Kidney epithelial cell (primary cell): Measurements from ENCODE around the gene CYP17A1. TPM values are rescaled to one million over a fixed set of nuclear protein-coding genes. Genes with fewer than 3 reads are reported as not detected.

Experiments
- DNase-seq: peaks from one replicate; pipeline ENCODE4 v3.0.0-alpha.2; 2010; ENCODE audit warnings: low read depth
- H3K27me3 ChIP-seq: 2 replicates; pipeline ENCODE4 v1.6.0; 2011; ENCODE audit warnings: low read length; ENCODE audit not compliant: control insufficient read depth, insufficient read depth
- H3K36me3 ChIP-seq: 2 replicates; pipeline ENCODE4 v1.5.1; 2011; ENCODE audit warnings: low read length; ENCODE audit not compliant: control insufficient read depth, insufficient read depth
- H3K4me3 ChIP-seq: 2 replicates; pipeline ENCODE4 v1.5.1; 2011; ENCODE audit warnings: low read depth, mild to moderate bottlenecking, control low read depth, low read length
- total RNA-seq: library from RNA; depleted of rRNA; stranded (reverse); fragments of >200 nt; gene quantifications from 2 replicates; pipeline ENCODE4 v1.2.3, GENCODE V29; 2015
- TF ChIP-seq, protein P1 (sequence below): IDR thresholded peaks from 2 replicates; pipeline ENCODE4 v1.5.1; 2011; ENCODE audit warnings: mild to moderate bottlenecking, moderate library complexity, low read length, control low read depth, inconsistent platforms; ENCODE audit not compliant: insufficient read depth, poor library complexity, severe bottlenecking

The CYP17A1 gene
- total RNA-seq, 1 donor from 2014 or later = not detected

DNA sequence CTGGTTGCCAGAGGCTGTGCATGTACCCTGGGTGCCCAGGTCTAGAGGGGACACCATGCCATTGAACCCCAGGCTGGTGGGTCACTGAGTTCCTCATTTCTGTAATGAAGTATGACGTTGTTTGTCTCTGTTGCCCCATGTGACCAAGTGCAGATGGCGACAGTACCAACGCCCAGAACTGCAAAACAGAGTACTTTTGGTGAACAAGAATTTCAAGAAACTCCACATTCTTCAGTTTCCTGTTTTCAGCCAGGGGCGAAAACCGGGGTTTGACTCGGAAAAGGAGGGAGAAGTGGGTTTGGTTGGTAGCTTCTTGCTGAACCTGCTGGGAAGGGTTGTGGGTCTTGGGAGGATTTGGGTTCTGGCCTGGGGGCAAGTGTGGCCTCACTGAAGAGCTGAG is 18.2 kb downstream of the CYP17A1 start:
- DNase-seq = no peak
- H3K27me3 ChIP-seq = no peaks in the 10 kb centered on the region
- no peak overlapping the region for H3K4me3 ChIP-seq
- TF ChIP-seq, protein P1, sequence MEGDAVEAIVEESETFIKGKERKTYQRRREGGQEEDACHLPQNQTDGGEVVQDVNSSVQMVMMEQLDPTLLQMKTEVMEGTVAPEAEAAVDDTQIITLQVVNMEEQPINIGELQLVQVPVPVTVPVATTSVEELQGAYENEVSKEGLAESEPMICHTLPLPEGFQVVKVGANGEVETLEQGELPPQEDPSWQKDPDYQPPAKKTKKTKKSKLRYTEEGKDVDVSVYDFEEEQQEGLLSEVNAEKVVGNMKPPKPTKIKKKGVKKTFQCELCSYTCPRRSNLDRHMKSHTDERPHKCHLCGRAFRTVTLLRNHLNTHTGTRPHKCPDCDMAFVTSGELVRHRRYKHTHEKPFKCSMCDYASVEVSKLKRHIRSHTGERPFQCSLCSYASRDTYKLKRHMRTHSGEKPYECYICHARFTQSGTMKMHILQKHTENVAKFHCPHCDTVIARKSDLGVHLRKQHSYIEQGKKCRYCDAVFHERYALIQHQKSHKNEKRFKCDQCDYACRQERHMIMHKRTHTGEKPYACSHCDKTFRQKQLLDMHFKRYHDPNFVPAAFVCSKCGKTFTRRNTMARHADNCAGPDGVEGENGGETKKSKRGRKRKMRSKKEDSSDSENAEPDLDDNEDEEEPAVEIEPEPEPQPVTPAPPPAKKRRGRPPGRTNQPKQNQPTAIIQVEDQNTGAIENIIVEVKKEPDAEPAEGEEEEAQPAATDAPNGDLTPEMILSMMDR = no peak
- no peaks in the 10 kb centered on the region for H3K36me3 ChIP-seq

DNA sequence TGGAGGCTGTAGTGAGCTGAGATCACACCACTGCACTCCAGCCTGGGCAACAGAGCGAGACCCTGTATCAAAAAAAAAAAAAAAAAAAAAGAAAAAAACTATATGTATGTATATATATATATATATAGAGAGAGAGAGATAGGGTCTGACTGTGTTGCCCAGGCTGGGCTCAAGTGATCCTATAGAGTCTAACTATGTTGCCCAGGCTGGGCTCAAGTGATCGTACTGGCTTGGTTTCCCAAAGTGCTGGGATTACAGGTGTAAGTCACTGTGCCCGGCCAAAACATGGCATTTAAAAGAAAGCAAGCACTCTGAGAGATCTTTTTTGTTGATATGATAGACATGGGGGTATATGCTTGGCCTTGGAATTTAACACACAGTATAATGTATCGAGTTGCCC is 20.0 kb downstream of the CYP17A1 start:
- Histone ChIP-seq H3K4me3 (no peak overlapping the region), H3K36me3 (no peaks in the 10 kb centered on the region), H3K27me3 (no peaks in the 10 kb centered on the region)
- TF ChIP-seq, protein P1 = no peak
- no peak for DNase-seq

DNA sequence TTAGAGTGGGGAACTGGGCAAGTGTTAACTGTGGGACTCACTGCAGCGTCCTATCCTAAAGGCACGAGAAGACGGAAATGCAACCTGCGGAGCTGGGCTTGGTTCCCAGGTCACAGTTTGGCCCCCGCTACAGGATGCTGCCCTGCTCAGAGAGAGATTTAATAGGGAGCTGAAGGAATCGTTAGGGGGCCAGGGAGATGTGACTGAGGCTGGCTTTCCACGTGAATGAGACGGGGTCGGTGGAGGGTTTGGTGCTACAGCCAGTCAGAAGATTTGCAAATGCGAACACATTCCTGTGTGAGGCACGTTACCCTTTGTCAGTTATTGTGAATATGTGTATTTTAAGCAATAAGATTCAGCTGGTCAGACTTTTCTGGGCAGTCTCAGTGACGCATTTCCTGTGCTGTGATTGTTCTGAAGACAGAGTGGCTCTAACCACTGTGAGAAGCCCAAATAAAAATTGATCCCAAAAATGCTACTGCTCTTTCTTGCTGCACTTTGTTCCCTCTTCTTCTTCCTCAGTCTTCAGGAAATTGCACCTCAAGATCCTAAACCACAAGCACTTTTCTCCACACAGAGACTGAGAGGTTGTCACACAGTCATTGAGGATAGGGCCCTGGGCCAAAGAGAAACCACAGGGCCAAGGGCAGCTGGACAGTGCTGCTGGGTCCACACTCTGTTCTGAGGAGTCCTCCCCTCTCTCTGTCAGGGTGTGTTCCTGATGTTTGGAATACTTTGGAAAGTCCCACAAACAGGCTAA is 21.2 kb downstream of the CYP17A1 start:
- Histone ChIP-seq H3K27me3 (no peaks in the 10 kb centered on the region), H3K36me3 (no peaks in the 10 kb centered on the region), H3K4me3 (no peak overlapping the region)
- DNase-seq = no peak
- TF ChIP-seq, protein P1 = no peak

DNA sequence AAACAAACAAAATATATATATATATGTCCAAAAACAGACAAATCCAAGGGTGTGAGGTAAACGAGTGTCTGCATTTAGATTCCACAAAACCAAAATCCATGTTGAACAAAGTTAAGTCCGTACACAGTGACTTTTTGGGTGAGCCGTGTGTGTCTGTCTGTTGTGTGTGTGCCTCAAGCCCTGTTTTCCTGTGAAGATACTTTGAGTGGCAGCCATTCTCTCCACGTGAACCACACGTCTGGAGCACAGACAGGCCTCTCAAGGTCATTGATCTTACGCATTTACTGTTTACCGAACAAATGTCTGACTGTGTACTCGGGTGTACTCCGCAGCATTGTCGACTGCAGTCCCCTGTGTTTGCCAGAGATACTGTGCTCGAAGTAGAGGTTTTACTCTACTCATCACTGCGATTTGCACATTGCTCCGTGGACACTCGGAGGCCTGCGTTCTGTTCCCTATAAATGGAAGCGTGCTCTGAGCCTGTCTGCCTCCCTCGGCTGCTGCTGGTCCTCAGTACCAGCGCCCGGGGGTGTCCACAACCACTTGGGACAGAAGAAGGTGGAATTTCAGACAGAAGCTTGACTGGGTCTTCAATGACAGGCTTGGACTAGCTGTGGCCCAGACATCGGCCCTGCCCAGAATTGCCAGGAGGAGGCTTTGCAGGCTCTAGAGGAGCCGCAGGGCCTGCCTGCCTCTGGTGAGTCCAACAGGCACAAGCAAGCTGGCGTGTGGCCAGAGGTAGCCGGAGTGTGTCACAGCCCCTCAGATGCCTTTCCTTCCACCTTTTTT is 22.1 kb downstream of the CYP17A1 start:
- TF ChIP-seq, protein P1 = no peak
- DNase-seq = no peak
- Histone ChIP-seq H3K27me3 (no peaks in the 10 kb centered on the region), H3K36me3 (peaks cover 1% of the 10 kb centered on the region), H3K4me3 (no peak overlapping the region)

DNA sequence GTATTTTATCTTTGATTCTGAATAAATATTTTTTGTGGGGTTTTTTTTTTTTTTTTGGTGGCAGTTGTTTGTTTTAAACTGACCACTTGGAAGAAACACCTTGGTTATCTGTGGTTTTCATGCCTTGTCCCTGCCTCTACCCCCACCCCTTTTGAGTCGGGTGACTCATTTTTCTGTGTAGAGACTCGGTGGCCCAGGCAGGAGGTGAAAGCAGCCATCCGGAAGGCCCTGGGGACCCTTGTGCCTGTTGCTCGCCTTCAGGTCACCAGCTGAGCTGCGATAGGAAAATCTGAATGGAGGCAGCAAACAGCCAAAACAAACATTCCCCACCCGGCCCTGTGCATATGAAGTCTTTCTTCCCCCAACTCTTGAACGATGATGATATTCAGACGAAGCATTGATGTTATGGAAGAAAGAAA is 22.8 kb downstream of the CYP17A1 start:
- TF ChIP-seq, protein P1 = no peak
- Histone ChIP-seq H3K4me3 (no peak overlapping the region), H3K36me3 (peaks cover 2% of the 10 kb centered on the region), H3K27me3 (no peaks in the 10 kb centered on the region)
- no peak for DNase-seq
